K562 (cell line): ENCODE results near the gene FBXO22. TPM values are rescaled to one million over a fixed set of nuclear protein-coding genes. Genes with fewer than 3 reads are reported as not detected.

Experiments used
- CBX5 ChIP-seq: IDR thresholded peaks from 2 replicates; pipeline ENCODE4 v1.6.1; 2014; ENCODE audit warnings: low read depth, borderline replicate concordance
- CTBP1 ChIP-seq: fragments of 450-650 bp; IDR thresholded peaks from 2 replicates; pipeline ENCODE4 v1.6.1; 2016; ENCODE audit warnings: borderline replicate concordance
- HDAC3 ChIP-seq: fragments of 450-650 bp; IDR thresholded peaks from 2 replicates; pipeline ENCODE4 v1.6.1; 2018; ENCODE audit warnings: borderline replicate concordance, mild to moderate bottlenecking, moderate library complexity; ENCODE audit not compliant: partially characterized antibody
- HDAC8 ChIP-seq: fragments of 450-650 bp; IDR thresholded peaks from 2 replicates; pipeline ENCODE4 v1.6.1; 2016; ENCODE audit warnings: mild to moderate bottlenecking, missing genetic modification characterization, moderate library complexity, missing compliant biosample characterization
- JUN ChIP-seq, 2 experiments: sonication (generic) in 1 of 2; formaldehyde crosslinking in 1 of 2; IDR thresholded peaks; 2 replicates each; pipeline versions ENCODE4 v1.6.1 to v1.8.0; 2012 to 2022; ENCODE audit warnings: borderline replicate concordance in 2 of 2, mild to moderate bottlenecking in 2 of 2, improper control_type of control experiment in 1 of 2, low read depth in 1 of 2, low read length in 1 of 2, missing genetic modification reagents in 1 of 2
- MTA3 ChIP-seq: fragments of 450-650 bp; formaldehyde crosslinking; IDR thresholded peaks from 2 replicates; pipeline ENCODE4 v1.6.1; 2017; ENCODE audit warnings: mild to moderate bottlenecking, borderline replicate concordance
- NFIC ChIP-seq: fragments of 450-650 bp; IDR thresholded peaks from 2 replicates; pipeline ENCODE4 v1.6.1; 2017; ENCODE audit warnings: mild to moderate bottlenecking, inconsistent platforms
- PRDM10 ChIP-seq: fragments of 450-650 bp; IDR thresholded peaks from 2 replicates; pipeline ENCODE4 v1.6.1; 2018; ENCODE audit not compliant: partially characterized antibody
- SUPT5H ChIP-seq: fragments of 450-650 bp; IDR thresholded peaks from 2 replicates; pipeline ENCODE4 v1.6.1; 2016
- TFAP4 ChIP-seq: sonication (generic); formaldehyde crosslinking; IDR thresholded peaks from 2 replicates; pipeline ENCODE4 v1.8.0; 2022; ENCODE audit warnings: missing genetic modification reagents, mild to moderate bottlenecking, moderate library complexity, borderline replicate concordance
- TRIM24 ChIP-seq, 2 experiments: fragments of 450-650 bp; IDR thresholded peaks; 2 replicates each; pipeline ENCODE4 v1.6.1; 2016
- ZFPM2 ChIP-seq: fragments of 250-450 bp; sonication (Bioruptor Pico); IDR thresholded peaks from 2 replicates; pipeline ENCODE4 v1.5.1; 2022; ENCODE audit warnings: mild to moderate bottlenecking
- ZNF174 ChIP-seq: fragments of 250-450 bp; sonication (Bioruptor Pico); IDR thresholded peaks from 2 replicates; pipeline ENCODE4 v1.4.0; 2020; ENCODE audit warnings: mild to moderate bottlenecking
- ZNF695 ChIP-seq: fragments of 450-650 bp; formaldehyde crosslinking; IDR thresholded peaks from 2 replicates; pipeline ENCODE4 v1.4.0; 2020; ENCODE audit warnings: mild to moderate bottlenecking, moderate library complexity
- polyA plus RNA-seq, 8 experiments: library from polyadenylated mRNA; depleted of rRNA in 4 of 8; stranded (reverse) in 5 of 8; unstranded in 3 of 8; fragments of >200 nt; fragmentation: Nextera tagmentation in 2 of 8; fragmentation: Illumina TruSeq in 1 of 8; extraction: Ambion mirVana in 2 of 8; extraction: Trizol in 1 of 8; gene quantifications; 2 replicates each; pipeline versions ENCODE4 v1.2.1 to v1.2.3, GENCODE V29; 2011 to 2014; ENCODE audit warnings: inconsistent platforms in 1 of 8, missing spikeins in 1 of 8
- total RNA-seq, 7 experiments: library from RNA; depleted of rRNA in 6 of 7; stranded (reverse); fragments of >200 nt in 6 of 7; fragmentation: Illumina TruSeq in 2 of 7; extraction: Trizol in 2 of 7; gene quantifications; 2 replicates each; pipeline versions ENCODE4 v1.2.1 to v1.2.3, GENCODE V29; 2011 to 2021; ENCODE audit warnings: low replicate concordance in 1 of 7
- TF ChIP-seq, protein P1 (sequence below): sonication (generic); formaldehyde crosslinking; IDR thresholded peaks from 2 replicates; pipeline ENCODE4 v1.8.0; 2022; ENCODE audit warnings: mild to moderate bottlenecking, missing genetic modification reagents
- TF ChIP-seq, protein P2 (sequence below): fragments of 450-650 bp; IDR thresholded peaks from 2 replicates; pipeline ENCODE4 v1.6.1; 2016; ENCODE audit warnings: mild to moderate bottlenecking

The FBXO22 gene
- total and polyA plus RNA-seq, 9 of the 15 experiments (the other 6 are each of a cell fraction or from before 2014, with no cell fraction given), result 24.4 to 99.4 (median 66.5) TPM

GRCh38 chr15:75902129-75902557, 1.5 kb upstream of the FBXO22 start (continued):
- TF ChIP-seq ZNF695 (CRISPR knock-in tag), result no peak
- no peak for TF ChIP-seq ZNF174 (CRISPR knock-in tag)
- TF ChIP-seq CTBP1, result peak; percentile 76
- TF ChIP-seq, protein P1, sequence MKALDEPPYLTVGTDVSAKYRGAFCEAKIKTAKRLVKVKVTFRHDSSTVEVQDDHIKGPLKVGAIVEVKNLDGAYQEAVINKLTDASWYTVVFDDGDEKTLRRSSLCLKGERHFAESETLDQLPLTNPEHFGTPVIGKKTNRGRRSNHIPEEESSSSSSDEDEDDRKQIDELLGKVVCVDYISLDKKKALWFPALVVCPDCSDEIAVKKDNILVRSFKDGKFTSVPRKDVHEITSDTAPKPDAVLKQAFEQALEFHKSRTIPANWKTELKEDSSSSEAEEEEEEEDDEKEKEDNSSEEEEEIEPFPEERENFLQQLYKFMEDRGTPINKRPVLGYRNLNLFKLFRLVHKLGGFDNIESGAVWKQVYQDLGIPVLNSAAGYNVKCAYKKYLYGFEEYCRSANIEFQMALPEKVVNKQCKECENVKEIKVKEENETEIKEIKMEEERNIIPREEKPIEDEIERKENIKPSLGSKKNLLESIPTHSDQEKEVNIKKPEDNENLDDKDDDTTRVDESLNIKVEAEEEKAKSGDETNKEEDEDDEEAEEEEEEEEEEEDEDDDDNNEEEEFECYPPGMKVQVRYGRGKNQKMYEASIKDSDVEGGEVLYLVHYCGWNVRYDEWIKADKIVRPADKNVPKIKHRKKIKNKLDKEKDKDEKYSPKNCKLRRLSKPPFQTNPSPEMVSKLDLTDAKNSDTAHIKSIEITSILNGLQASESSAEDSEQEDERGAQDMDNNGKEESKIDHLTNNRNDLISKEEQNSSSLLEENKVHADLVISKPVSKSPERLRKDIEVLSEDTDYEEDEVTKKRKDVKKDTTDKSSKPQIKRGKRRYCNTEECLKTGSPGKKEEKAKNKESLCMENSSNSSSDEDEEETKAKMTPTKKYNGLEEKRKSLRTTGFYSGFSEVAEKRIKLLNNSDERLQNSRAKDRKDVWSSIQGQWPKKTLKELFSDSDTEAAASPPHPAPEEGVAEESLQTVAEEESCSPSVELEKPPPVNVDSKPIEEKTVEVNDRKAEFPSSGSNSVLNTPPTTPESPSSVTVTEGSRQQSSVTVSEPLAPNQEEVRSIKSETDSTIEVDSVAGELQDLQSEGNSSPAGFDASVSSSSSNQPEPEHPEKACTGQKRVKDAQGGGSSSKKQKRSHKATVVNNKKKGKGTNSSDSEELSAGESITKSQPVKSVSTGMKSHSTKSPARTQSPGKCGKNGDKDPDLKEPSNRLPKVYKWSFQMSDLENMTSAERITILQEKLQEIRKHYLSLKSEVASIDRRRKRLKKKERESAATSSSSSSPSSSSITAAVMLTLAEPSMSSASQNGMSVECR (CRISPR knock-in tag), result no peak
- TF ChIP-seq, protein P2, sequence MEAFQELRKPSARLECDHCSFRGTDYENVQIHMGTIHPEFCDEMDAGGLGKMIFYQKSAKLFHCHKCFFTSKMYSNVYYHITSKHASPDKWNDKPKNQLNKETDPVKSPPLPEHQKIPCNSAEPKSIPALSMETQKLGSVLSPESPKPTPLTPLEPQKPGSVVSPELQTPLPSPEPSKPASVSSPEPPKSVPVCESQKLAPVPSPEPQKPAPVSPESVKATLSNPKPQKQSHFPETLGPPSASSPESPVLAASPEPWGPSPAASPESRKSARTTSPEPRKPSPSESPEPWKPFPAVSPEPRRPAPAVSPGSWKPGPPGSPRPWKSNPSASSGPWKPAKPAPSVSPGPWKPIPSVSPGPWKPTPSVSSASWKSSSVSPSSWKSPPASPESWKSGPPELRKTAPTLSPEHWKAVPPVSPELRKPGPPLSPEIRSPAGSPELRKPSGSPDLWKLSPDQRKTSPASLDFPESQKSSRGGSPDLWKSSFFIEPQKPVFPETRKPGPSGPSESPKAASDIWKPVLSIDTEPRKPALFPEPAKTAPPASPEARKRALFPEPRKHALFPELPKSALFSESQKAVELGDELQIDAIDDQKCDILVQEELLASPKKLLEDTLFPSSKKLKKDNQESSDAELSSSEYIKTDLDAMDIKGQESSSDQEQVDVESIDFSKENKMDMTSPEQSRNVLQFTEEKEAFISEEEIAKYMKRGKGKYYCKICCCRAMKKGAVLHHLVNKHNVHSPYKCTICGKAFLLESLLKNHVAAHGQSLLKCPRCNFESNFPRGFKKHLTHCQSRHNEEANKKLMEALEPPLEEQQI, result no peak
- TF ChIP-seq TRIM24 (IDR thresholded peaks at IDR 0.05), result peak; percentile 43 to 56; a peak in 3 of 4 replicates
- peak; percentile 63 for TF ChIP-seq HDAC3
- TF ChIP-seq SUPT5H, result 0 out of 2 replicates have a peak, but pooled peaks have one; percentile 19
- TF ChIP-seq MTA3, result peak; percentile 25; the same call in 1 of the 2 replicates
- no peak for TF ChIP-seq HDAC8 (tag)
- no peak for TF ChIP-seq JUN (IDR thresholded peaks at IDR 0.05; ENCODE audit: borderline replicate concordance, low read depth, low read length)
- TF ChIP-seq JUN (CRISPR knock-in tag; IDR thresholded peaks at IDR 0.05; ENCODE audit: borderline replicate concordance), result no peak
- TF ChIP-seq PRDM10, result no peak
- peak; percentile 54; the same call in 1 of the 2 replicates for TF ChIP-seq TFAP4 (CRISPR knock-in tag)
- TF ChIP-seq ZFPM2 (CRISPR knock-in tag), result no peak
- no peak for TF ChIP-seq CBX5
- peak; percentile 52; the same call in 1 of the 2 replicates for TF ChIP-seq NFIC
